Measurements from ENCODE around the gene CECR2. TPM values are rescaled to one million over a fixed set of nuclear protein-coding genes. Genes with fewer than 3 reads are reported as not detected.

The CECR2 gene
- polyA plus RNA-seq, 1 donor from 2014 or later, result 2.1 TPM

- H3K36me3 ChIP-seq (ENCODE audit: insufficient read depth, low read length), result no peaks in the 10 kb centered on the region
- no peaks in the 10 kb centered on the region for H3K9me3 ChIP-seq (ENCODE audit: low read length)
- H3K27me3 ChIP-seq (ENCODE audit: insufficient read depth, low read depth, low read length), result no peaks in the 10 kb centered on the region
- H3F3A ChIP-seq (ENCODE audit: insufficient read depth, low read length, poor library complexity, severe bottlenecking), result no peaks in the 10 kb centered on the region
- no peak overlapping the region for H3K4me3 ChIP-seq (ENCODE audit: low read length)
- H3K9ac ChIP-seq (ENCODE audit: low read length), result no peak overlapping the region
- no peak overlapping the region for H2AFZ ChIP-seq (ENCODE audit: low read depth, low read length)
- no peaks in the 10 kb centered on the region for H4K20me1 ChIP-seq (ENCODE audit: insufficient read depth)
- no peak overlapping the region for H3K4me2 ChIP-seq (ENCODE audit: low read length)
- no peaks in the 10 kb centered on the region for H3K9me2 ChIP-seq (ENCODE audit: insufficient read depth, low read length)
- H3K27ac ChIP-seq (ENCODE audit: low read length), result no peak overlapping the region
- no peaks in the 10 kb centered on the region for H3K79me2 ChIP-seq (replicated peaks; ENCODE audit: insufficient read depth, low read length)
- TF ChIP-seq TAF1 (IDR thresholded peaks at IDR 0.05; ENCODE audit: low read depth), result no peak
- no peak for TF ChIP-seq EP300 (conservative IDR thresholded peaks at IDR 0.05; ENCODE audit: poor library complexity, severe bottlenecking)
Observed at GRCh38 chr22:17569971-17570511, 200.8 kb downstream of the CECR2 start.

DNA sequence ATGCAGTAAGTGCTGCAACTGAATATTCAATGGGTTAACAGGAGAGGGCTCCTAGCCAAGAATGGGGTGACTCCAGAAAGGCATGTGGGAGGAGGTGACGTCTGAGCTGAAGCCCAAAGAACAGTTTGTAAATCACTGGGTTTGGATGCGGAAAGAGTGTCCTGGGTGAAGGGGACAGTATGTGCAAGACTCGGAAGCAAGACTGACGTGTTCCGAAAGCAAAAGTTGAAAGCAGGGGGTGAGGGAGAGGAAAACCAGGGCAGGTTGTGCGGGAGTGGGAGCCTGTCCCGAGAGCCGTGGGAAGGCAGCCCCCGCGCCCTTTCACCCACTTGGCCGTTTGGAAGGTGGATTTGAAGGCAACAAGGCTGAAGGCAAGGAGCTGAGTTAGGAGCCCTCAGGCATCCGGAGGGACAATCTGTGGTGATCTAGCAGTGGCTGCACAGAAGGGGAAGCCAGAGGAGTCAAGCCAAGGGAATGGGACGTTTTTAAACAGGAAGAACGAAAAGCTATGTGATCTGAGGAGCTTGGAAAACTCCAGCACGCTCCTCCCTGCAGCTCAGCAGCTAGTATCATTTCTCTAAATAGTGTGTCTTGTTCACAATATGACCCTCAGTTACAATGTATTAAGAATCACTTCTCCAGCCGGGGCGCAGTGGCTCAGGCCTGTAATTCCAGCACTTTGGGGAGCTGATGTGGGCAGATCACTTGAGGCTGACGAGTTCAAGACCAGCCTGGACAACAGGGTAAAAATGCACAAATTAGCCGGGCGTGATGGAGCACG lies 201.8 kb downstream of the CECR2 start:
- no peaks in the 10 kb centered on the region for H3F3A ChIP-seq (ENCODE audit: insufficient read depth, low read length, poor library complexity, severe bottlenecking)
- no peaks in the 10 kb centered on the region for H3K9me3 ChIP-seq (ENCODE audit: low read length)
- H3K27me3 ChIP-seq (ENCODE audit: insufficient read depth, low read depth, low read length), result no peaks in the 10 kb centered on the region
- TF ChIP-seq EZH2 (IDR thresholded peaks at IDR 0.05; ENCODE audit: borderline replicate concordance, insufficient read depth, low read length, poor library complexity, severe bottlenecking), result no peak
- TF ChIP-seq REST (IDR thresholded peaks at IDR 0.05; ENCODE audit: borderline replicate concordance), result no peak
- no peak for TF ChIP-seq EP300 (conservative IDR thresholded peaks at IDR 0.05; ENCODE audit: poor library complexity, severe bottlenecking)
- no peak for TF ChIP-seq POLR2AphosphoS5 (IDR thresholded peaks at IDR 0.05)
- TF ChIP-seq SMC3 (conservative IDR thresholded peaks at IDR 0.05; ENCODE audit: poor library complexity), result no peak
- no peak for TF ChIP-seq MXI1 (conservative IDR thresholded peaks at IDR 0.05; ENCODE audit: poor library complexity, severe bottlenecking)
- TF ChIP-seq TAF1 (IDR thresholded peaks at IDR 0.05; ENCODE audit: low read depth), result no peak
- no peak for TF ChIP-seq RAD21 (conservative IDR thresholded peaks at IDR 0.05)
- no peak for TF ChIP-seq CTCF (IDR thresholded peaks at IDR 0.05; ENCODE audit: poor library complexity, severe bottlenecking)
- no peaks in the 10 kb centered on the region for H3K79me2 ChIP-seq (replicated peaks; ENCODE audit: insufficient read depth, low read length)
- no peaks in the 10 kb centered on the region for H4K20me1 ChIP-seq (ENCODE audit: insufficient read depth)
- H3K9ac ChIP-seq (ENCODE audit: low read length), result no peak overlapping the region
- H3K9me2 ChIP-seq (ENCODE audit: insufficient read depth, low read length), result no peaks in the 10 kb centered on the region
- H3K27ac ChIP-seq (ENCODE audit: low read length), result no peak overlapping the region
- no peak overlapping the region for H2AFZ ChIP-seq (ENCODE audit: low read depth, low read length)
- no peak overlapping the region for H3K4me2 ChIP-seq (ENCODE audit: low read length)
- H3K36me3 ChIP-seq (ENCODE audit: insufficient read depth, low read length), result no peaks in the 10 kb centered on the region
- no peak overlapping the region for H3K4me3 ChIP-seq (ENCODE audit: low read length)
